OCI-LY1 (cell line): ENCODE data around the gene FOXD4L3.
"Not testable (repeated sequence)": the region's sequence is repeated elsewhere in the genome, so short reads cannot be mapped to it uniquely, and the experiment has no call there.

Experiments used
- EZH2 ChIP-seq: fragments of 200-600 bp; sonication (generic), shearing (Covaris generic); IDR thresholded peaks from 2 replicates; pipeline ENCODE4 v1.8.0; 2017; ENCODE audit warnings: borderline replicate concordance, mixed run types, mild to moderate bottlenecking, antibody characterized with exemption, low read length, moderate library complexity, mixed read lengths
- TF ChIP-seq, protein P1 (sequence below): fragments of 200-600 bp; sonication (generic), shearing (Covaris generic); IDR thresholded peaks from 2 replicates; pipeline ENCODE4 v1.5.1; 2017; ENCODE audit warnings: mild to moderate bottlenecking, antibody characterized with exemption, low read length, moderate library complexity, mixed read lengths

- not testable (repeated sequence) for TF ChIP-seq EZH2
- TF ChIP-seq, protein P1, sequence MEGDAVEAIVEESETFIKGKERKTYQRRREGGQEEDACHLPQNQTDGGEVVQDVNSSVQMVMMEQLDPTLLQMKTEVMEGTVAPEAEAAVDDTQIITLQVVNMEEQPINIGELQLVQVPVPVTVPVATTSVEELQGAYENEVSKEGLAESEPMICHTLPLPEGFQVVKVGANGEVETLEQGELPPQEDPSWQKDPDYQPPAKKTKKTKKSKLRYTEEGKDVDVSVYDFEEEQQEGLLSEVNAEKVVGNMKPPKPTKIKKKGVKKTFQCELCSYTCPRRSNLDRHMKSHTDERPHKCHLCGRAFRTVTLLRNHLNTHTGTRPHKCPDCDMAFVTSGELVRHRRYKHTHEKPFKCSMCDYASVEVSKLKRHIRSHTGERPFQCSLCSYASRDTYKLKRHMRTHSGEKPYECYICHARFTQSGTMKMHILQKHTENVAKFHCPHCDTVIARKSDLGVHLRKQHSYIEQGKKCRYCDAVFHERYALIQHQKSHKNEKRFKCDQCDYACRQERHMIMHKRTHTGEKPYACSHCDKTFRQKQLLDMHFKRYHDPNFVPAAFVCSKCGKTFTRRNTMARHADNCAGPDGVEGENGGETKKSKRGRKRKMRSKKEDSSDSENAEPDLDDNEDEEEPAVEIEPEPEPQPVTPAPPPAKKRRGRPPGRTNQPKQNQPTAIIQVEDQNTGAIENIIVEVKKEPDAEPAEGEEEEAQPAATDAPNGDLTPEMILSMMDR: not testable (repeated sequence)
Observed at GRCh38 chr9:68342265-68343025, 39.8 kb downstream of the FOXD4L3 start.
